HCT116 (cell line): Measurements from ENCODE around the gene FRZB. TPM values are rescaled to one million over a fixed set of nuclear protein-coding genes. Genes with fewer than 3 reads are reported as not detected.

Source experiments
- ATAC-seq: fragments of 200-7000 bp; cut with Tn5 transposase; 2 replicates; pipeline ENCODE4 v1.9.1; 2020; ENCODE audit warnings: mild to moderate bottlenecking, moderate library complexity
- BruUV-seq: library from RNA; stranded (reverse); fragments of 400-500 nt; replicated peaks from 2 replicates; lab custom pipeline; 2021; lab: Mats Ljungman, UMichigan
- CTCF ChIA-PET: fragments of 300-600 bp; sonication (Branson Sonifier 250); formaldehyde crosslinking; loops from one replicate; lab custom pipeline; 2021; ENCODE audit warnings: antibody characterized with exemption; lab: Charles Lee
- POLR2A ChIA-PET: fragments of 300-600, 350-600 bp; sonication (Branson Sonifier 250); formaldehyde crosslinking; loops from one replicate; lab custom pipeline; 2021; ENCODE audit warnings: antibody characterized with exemption; lab: Charles Lee
- RAD21 ChIA-PET, 2 experiments: fragments of 300-600 bp; sonication (Branson Sonifier 250); formaldehyde crosslinking; loops; one replicate each; lab custom pipeline; 2023; ENCODE audit warnings: low total read pairs in 2 of 2; ENCODE audit not compliant: uncharacterized antibody in 2 of 2, unreplicated experiment in 2 of 2, low non-redundant PET in 1 of 2; lab: Charles Lee
- DNase-seq: peaks from one replicate; pipeline ENCODE4 v3.0.0-alpha.2; 2010; ENCODE audit warnings: low read depth, low spot score
- H2AFZ ChIP-seq: fragments of 200-600 bp; shearing (Covaris generic), sonication (generic); 2 replicates; pipeline ENCODE4 v1.6.1; 2017; ENCODE audit warnings: low read depth, mixed run types, mixed read lengths, antibody characterized with exemption, low read length; ENCODE audit not compliant: poor library complexity, severe bottlenecking
- H3K27ac ChIP-seq: 2 replicates; pipeline ENCODE4 v1.5.1; 2012; ENCODE audit warnings: low read depth, low read length
- H3K27me3 ChIP-seq: fragments of 200-600 bp; sonication (generic); 2 replicates; pipeline ENCODE4 v1.6.1; 2016; ENCODE audit warnings: mixed run types, low read length, mixed read lengths; ENCODE audit not compliant: insufficient read depth
- H3K36me3 ChIP-seq, 2 experiments: fragments of 200-500 bp in 1 of 2; fragments of 200-600 bp in 1 of 2; sonication (Bioruptor generic) in 1 of 2; sonication (generic) in 1 of 2; 2 replicates each; pipeline versions ENCODE4 v1.5.1 to v1.6.1; 2014 to 2016; ENCODE audit warnings: low read length in 2 of 2, inconsistent platforms in 1 of 2, mixed read lengths in 1 of 2, mixed run types in 1 of 2; ENCODE audit not compliant: insufficient read depth in 2 of 2, control insufficient read depth in 1 of 2
- H3K4me1 ChIP-seq, 2 experiments: fragments of 200-600 bp in 1 of 2; sonication (generic) in 1 of 2; 2 replicates each; pipeline versions ENCODE4 v1.5.1 to v1.6.1; 2012 to 2017; ENCODE audit warnings: low read length in 2 of 2, inconsistent platforms in 1 of 2, mild to moderate bottlenecking in 1 of 2, mixed read lengths in 1 of 2, mixed run types in 1 of 2, moderate library complexity in 1 of 2; ENCODE audit not compliant: insufficient read depth in 2 of 2, control insufficient read depth in 1 of 2
- H3K4me2 ChIP-seq: fragments of 200-600 bp; sonication (generic); 2 replicates; pipeline ENCODE4 v1.6.1; 2017; ENCODE audit warnings: mixed run types, low read length, mixed read lengths
- H3K4me3 ChIP-seq, 2 experiments: fragments of 200-600 bp in 1 of 2; sonication (generic) in 1 of 2; replicated peaks in 1 of 2; 2 replicates each; pipeline ENCODE4 v1.5.1; 2011 to 2016; ENCODE audit warnings: low read length in 2 of 2, control low read depth in 1 of 2, low read depth in 1 of 2, mild to moderate bottlenecking in 1 of 2, mixed read lengths in 1 of 2, mixed run types in 1 of 2
- H3K79me2 ChIP-seq: fragments of 200-600 bp; sonication (generic); 2 replicates; pipeline ENCODE4 v1.6.1; 2017; ENCODE audit warnings: mild to moderate bottlenecking, mixed run types, low read length, moderate library complexity, mixed read lengths; ENCODE audit not compliant: insufficient read depth
- H3K9ac ChIP-seq: fragments of 200-600 bp; sonication (generic); 2 replicates; pipeline ENCODE4 v1.6.1; 2016; ENCODE audit warnings: low read length, mixed read lengths
- H3K9me2 ChIP-seq: fragments of 200-600 bp; sonication (generic), shearing (Covaris generic); 2 replicates; pipeline ENCODE4 v1.6.1; 2017; ENCODE audit warnings: mixed run types, mild to moderate bottlenecking, moderate library complexity; ENCODE audit not compliant: insufficient read depth
- H3K9me3 ChIP-seq, 2 experiments: fragments of 200-500 bp in 1 of 2; fragments of 200-600 bp in 1 of 2; sonication (Bioruptor generic) in 1 of 2; sonication (generic) in 1 of 2; 2 replicates each; pipeline ENCODE4 v1.6.1; 2014 to 2017; ENCODE audit warnings: low read length in 2 of 2, mixed read lengths in 2 of 2, inconsistent platforms in 1 of 2, low read depth in 1 of 2, mild to moderate bottlenecking in 1 of 2, mixed run types in 1 of 2, moderate library complexity in 1 of 2; ENCODE audit not compliant: control insufficient read depth in 1 of 2, insufficient read depth in 1 of 2
- H4K20me1 ChIP-seq: fragments of 200-600 bp; sonication (generic), shearing (Covaris generic); 2 replicates; pipeline ENCODE4 v1.6.1; 2017; ENCODE audit warnings: mixed run types, mild to moderate bottlenecking, moderate library complexity; ENCODE audit not compliant: insufficient read depth
- CBX3 ChIP-seq: IDR thresholded peaks from 2 replicates; pipeline ENCODE4 v1.6.1; 2012; ENCODE audit warnings: low read depth
- CEBPB ChIP-seq: IDR thresholded peaks from 2 replicates; pipeline ENCODE4 v1.6.1; 2012; ENCODE audit warnings: low read depth
- ELF1 ChIP-seq: IDR thresholded peaks from 2 replicates; pipeline ENCODE4 v1.6.1; 2012; ENCODE audit warnings: low read depth, borderline replicate concordance
- EZH2 ChIP-seq: fragments of 200-600 bp; sonication (generic); IDR thresholded peaks from 2 replicates; pipeline ENCODE4 v1.6.1; 2017; ENCODE audit warnings: antibody characterized with exemption, mixed run types
- FOSL1 ChIP-seq: IDR thresholded peaks from 2 replicates; pipeline ENCODE4 v1.6.1; 2012; ENCODE audit warnings: low read depth
- POLR2A ChIP-seq: IDR thresholded peaks from 2 replicates; pipeline ENCODE4 v1.7.0; 2011; ENCODE audit warnings: borderline replicate concordance; ENCODE audit not compliant: insufficient read depth, insufficient read length; ENCODE audit errors: extremely low read depth
- POLR2AphosphoS5 ChIP-seq: IDR thresholded peaks from 2 replicates; pipeline ENCODE4 v1.6.1; 2011; ENCODE audit warnings: mild to moderate bottlenecking, low read depth, low read length, moderate library complexity
- SIN3A ChIP-seq: IDR thresholded peaks from 2 replicates; pipeline ENCODE4 v1.6.1; 2012; ENCODE audit warnings: low read depth
- SRF ChIP-seq: IDR thresholded peaks from 2 replicates; pipeline ENCODE4 v1.6.1; 2012; ENCODE audit warnings: low read depth
- YY1 ChIP-seq: IDR thresholded peaks from 2 replicates; pipeline ENCODE4 v1.6.1; 2011; ENCODE audit warnings: low read length, low read depth, moderate library complexity, mild to moderate bottlenecking; ENCODE audit not compliant: insufficient replicate concordance; ENCODE audit errors: extremely low read depth
- ZFX ChIP-seq: fragments of 450-650 bp; IDR thresholded peaks from 2 replicates; pipeline ENCODE4 v1.6.1; 2017
- intact Hi-C: fragments of 100-400 bp; cut with micrococcal nuclease; formaldehyde crosslinking; loops from 2 replicates; pipeline ENCODE4 v1.10.0; 2022
- total RNA-seq: library from RNA; stranded (reverse); gene quantifications from one replicate; pipeline ENCODE4 v1.2.1, GENCODE V29; 2021; ENCODE audit not compliant: unreplicated experiment

FRZB gene
- total RNA-seq, 1 experiment from 2014 or later: 0.49 TPM

GRCh38 chr2:182845794-182846417 is 20.5 kb downstream of the FRZB start:
- RAD21 ChIA-PET: no interaction called here
- POLR2A ChIA-PET: no interaction called here
- Histone ChIP-seq H3K27ac (no peak overlapping the region), H3K9ac (no peak overlapping the region), H3K27me3 (no peaks in the 10 kb centered on the region), H3K4me1 (no peaks in the 10 kb centered on the region), H3K9me2 (no peaks in the 10 kb centered on the region), H3K4me2 (no peak overlapping the region), H3K9me3 (no peaks in the 10 kb centered on the region), H3K36me3 (no peaks in the 10 kb centered on the region), H3K79me2 (no peaks in the 10 kb centered on the region), H4K20me1 (no peaks in the 10 kb centered on the region), H2AFZ (no peak overlapping the region), H3K4me3 (no peak overlapping the region)
- no peak for DNase-seq
- no peak for TF ChIP-seq SIN3A
- no peak for TF ChIP-seq ELF1
- TF ChIP-seq ZFX: no peak
- TF ChIP-seq CBX3: no peak
- TF ChIP-seq YY1: no peak
- no peak for TF ChIP-seq POLR2AphosphoS5
- no peak for TF ChIP-seq POLR2A
- no peak for TF ChIP-seq SRF
- no peak for TF ChIP-seq EZH2
- ATAC-seq: no peak
- CTCF ChIA-PET: no interaction called here
- no TSS peak for BruUV-seq
- intact Hi-C loops: no loop called here

GRCh38 chr2:182836451-182836850 is 30.0 kb downstream of the FRZB start:
- no peaks in the 10 kb centered on the region for H3K9me2 ChIP-seq
- no peak overlapping the region for H3K4me3 ChIP-seq
- TF ChIP-seq FOSL1 (no peak), EZH2 (no peak), CEBPB (no peak)
- TF ChIP-seq, all 23 proteins: peak for 0
- no peaks in the 10 kb centered on the region for H3K4me1 ChIP-seq
- H3K27ac ChIP-seq: no peak overlapping the region
- H3K4me2 ChIP-seq: no peak overlapping the region
- no peaks in the 10 kb centered on the region for H3K9me3 ChIP-seq
- ChIA-PET CTCF (no interaction called here), POLR2A (no interaction called here), RAD21 (no interaction called here)
- H3K79me2 ChIP-seq: no peaks in the 10 kb centered on the region
- H4K20me1 ChIP-seq: no peaks in the 10 kb centered on the region
- H2AFZ ChIP-seq: no peak overlapping the region
- ATAC-seq: no peak
- intact Hi-C loops: no loop called here
- no peaks in the 10 kb centered on the region for H3K27me3 ChIP-seq
- no peak for DNase-seq
- no TSS peak for BruUV-seq
- H3K36me3 ChIP-seq: no peaks in the 10 kb centered on the region
- no peak overlapping the region for H3K9ac ChIP-seq
